ENCODE data around the gene GDPGP1.

DNA sequence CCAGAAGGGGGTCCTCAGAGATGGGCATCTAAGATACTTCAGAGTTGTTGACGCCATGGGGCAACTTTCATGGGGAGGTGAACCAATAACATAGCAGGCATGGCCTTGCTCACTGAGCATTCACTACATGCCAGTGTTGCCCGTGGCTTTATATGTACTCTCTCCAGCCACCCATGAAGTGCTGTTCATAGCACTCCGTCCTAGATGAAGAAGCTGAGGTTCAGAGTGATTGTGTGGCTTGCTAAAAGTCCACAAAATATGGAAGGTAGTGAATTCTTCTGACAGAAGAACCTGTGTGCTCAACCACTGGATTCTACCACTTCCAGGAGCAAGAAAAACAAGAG is 42.7 kb upstream of the GDPGP1 start:
- TF ChIP-seq CTCF (IDR thresholded peaks at IDR 0.05; ENCODE audit: insufficient read depth, low read depth, low read length), result no peak
- TF ChIP-seq EZH2 (IDR thresholded peaks at IDR 0.05; ENCODE audit: insufficient read depth, low read length), result no peak
